HG03354 (cell line): ENCODE measurements around the gene CLIC6.
"Not testable (repeated sequence)": the region's sequence is repeated elsewhere in the genome, so short reads cannot be mapped to it uniquely, and the experiment has no call there.

Experiments
- ATAC-seq: cut with Tn5 transposase; IDR thresholded peaks from one replicate; pipeline ENCODE4 v1.9.1; 2021; ENCODE audit warnings: mild to moderate bottlenecking; ENCODE audit not compliant: unreplicated experiment, poor library complexity, severe bottlenecking

Gene CLIC6

GRCh38 chr21:34715985-34716596 is 47.3 kb downstream of the CLIC6 start:
- ATAC-seq: no peak

- not testable (repeated sequence) for ATAC-seq
These were observed 49.7 kb downstream of the CLIC6 start for GRCh38 chr21:34718529-34718928.

GRCh38 chr21:34722684-34723300 is 54.0 kb downstream of the CLIC6 start:
- ATAC-seq: no peak

GRCh38 chr21:34724131-34724856 is 55.5 kb downstream of the CLIC6 start:
- no peak for ATAC-seq

GRCh38 chr21:34724857-34725195 is 56.0 kb downstream of the CLIC6 start:
- ATAC-seq: no peak

- no peak for ATAC-seq
These were observed 58.0 kb downstream of the CLIC6 start for GRCh38 chr21:34726627-34727337.

- no peak for ATAC-seq
These were observed 59.7 kb downstream of the CLIC6 start for GRCh38 chr21:34728479-34728878.

GRCh38 chr21:34730194-34730593 is 61.4 kb downstream of the CLIC6 start:
- no peak for ATAC-seq

- ATAC-seq: no peak
These were observed 62.1 kb downstream of the CLIC6 start for GRCh38 chr21:34730756-34731445.

GRCh38 chr21:34732388-34732821 is 63.6 kb downstream of the CLIC6 start:
- ATAC-seq: no peak

- no peak for ATAC-seq
These were observed 65.1 kb downstream of the CLIC6 start for GRCh38 chr21:34733852-34734251.

- no peak for ATAC-seq
These were observed 65.9 kb downstream of the CLIC6 start for GRCh38 chr21:34734696-34735095.

- no peak for ATAC-seq
These were observed 67.5 kb downstream of the CLIC6 start for GRCh38 chr21:34736116-34736874.

GRCh38 chr21:34737115-34737514 is 68.3 kb downstream of the CLIC6 start:
- no peak for ATAC-seq

GRCh38 chr21:34740198-34740597 is 71.4 kb downstream of the CLIC6 start:
- no peak for ATAC-seq

- no peak for ATAC-seq
These were observed 74.5 kb downstream of the CLIC6 start for GRCh38 chr21:34743285-34743684.

GRCh38 chr21:34743831-34744230 is 75.0 kb downstream of the CLIC6 start:
- ATAC-seq: no peak

GRCh38 chr21:34744801-34745200 is 76.0 kb downstream of the CLIC6 start:
- ATAC-seq: no peak

- ATAC-seq: peak; percentile 91
These were observed 76.9 kb downstream of the CLIC6 start for GRCh38 chr21:34745557-34746255.
